Prostate gland (tissue), 2 donors: Measurements from ENCODE around the gene CKAP5. TPM values are rescaled to one million over a fixed set of nuclear protein-coding genes. Genes with fewer than 3 reads are reported as not detected.

Experiments used
- DNase-seq: peaks from one replicate; pipeline ENCODE4 v3.0.0-alpha.2; 2019; ENCODE audit warnings: low spot score
- H3K27ac ChIP-seq, 2 donors: fragments of 200-600 bp; sonication (generic); 2 replicates each; pipeline ENCODE4 v1.5.1; 2017 to 2019
- H3K27me3 ChIP-seq: fragments of 200-600 bp; sonication (generic); replicated peaks from 2 replicates; pipeline ENCODE4 v1.5.1; 2019; ENCODE audit not compliant: insufficient read depth
- H3K36me3 ChIP-seq, 2 donors: fragments of 200-600 bp; sonication (generic); 1 replicate in 1 of 2; 2 replicates in 1 of 2; pipeline versions ENCODE4 v1.5.1 to v1.8.1; 2017 to 2019
- H3K4me1 ChIP-seq: fragments of 200-600 bp; sonication (generic); replicated peaks from 2 replicates; pipeline ENCODE4 v1.5.1; 2019
- H3K4me3 ChIP-seq, 2 donors: fragments of 200-600 bp; sonication (generic); 2 replicates each; pipeline ENCODE4 v1.5.1; 2017 to 2019
- H3K9me3 ChIP-seq: fragments of 200-600 bp; sonication (generic); 2 replicates; pipeline ENCODE4 v1.5.1; 2017
- POLR2A ChIP-seq: fragments of 450-650 bp; IDR thresholded peaks from one replicate; pipeline ENCODE4 v1.6.1; 2016; ENCODE audit warnings: antibody characterized with exemption, mild to moderate bottlenecking
- POLR2AphosphoS5 ChIP-seq: sonication (generic); formaldehyde crosslinking; IDR thresholded peaks from one replicate; pipeline ENCODE4 v1.6.1; 2017; ENCODE audit warnings: antibody characterized with exemption
- WGBS: methylation state at CpG from one replicate; pipeline ENCODE4 v1.1.5; 2018; 5-methylcytosine and 5-hydroxymethylcytosine counted together
- intact Hi-C: fragments of 100-400 bp; cut with DNase I; formaldehyde crosslinking; loops from one replicate; pipeline ENCODE4 v1.14.2; 2022
- microRNA-seq: library from miRNA; unstranded; fragments of <30 nt; microRNA quantifications from one replicate; pipeline ENCODE4, GENCODE V29; 2016
- small RNA-seq, 2 donors: library from RNA; depleted of rRNA; stranded (forward); fragments of <200 nt; gene quantifications; one replicate each; pipeline ENCODE3, GENCODE V24; 2016
- total RNA-seq, 2 donors: library from RNA; depleted of rRNA; stranded (reverse); fragments of >200 nt; gene quantifications; one replicate each; pipeline ENCODE4 v1.1.0, GENCODE V29; 2016
- TF ChIP-seq, protein P1 (sequence below), 4 experiments: fragments of 200-600 bp in 2 of 4; fragments of 450-650 bp in 2 of 4; sonication (generic) in 2 of 4; IDR thresholded peaks; 1 replicate in 3 of 4; 2 replicates in 1 of 4; pipeline ENCODE4 v1.5.1; 2016 to 2019; ENCODE audit warnings: antibody characterized with exemption in 4 of 4, mild to moderate bottlenecking in 2 of 4, moderate library complexity in 2 of 4

Gene CKAP5
- total RNA-seq, 2 donors from 2014 or later: 31.6 to 58.8 TPM

DNA sequence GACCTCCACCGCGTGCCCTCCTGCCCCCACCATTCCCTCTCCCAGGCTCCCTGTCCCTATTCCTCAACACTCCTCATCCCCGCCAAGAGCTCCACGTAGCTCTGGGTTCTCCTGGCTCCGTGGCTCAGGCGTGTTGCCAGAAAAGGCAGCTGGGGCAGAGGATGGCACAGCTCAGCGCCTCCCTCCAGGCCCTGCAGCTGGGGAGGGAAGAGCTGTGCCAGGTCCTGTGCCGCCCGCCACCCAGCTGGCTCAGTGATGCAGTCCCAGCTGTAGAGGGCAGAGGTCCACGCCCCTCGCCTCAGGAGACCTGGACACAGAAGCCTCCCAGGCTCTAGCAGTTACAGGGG lies 149.9 kb downstream of the CKAP5 start:
- H3K4me3 ChIP-seq: no peak overlapping the region
- TF ChIP-seq POLR2A (no peak), POLR2AphosphoS5 (no peak)
- H3K4me1 ChIP-seq: no peaks in the 10 kb centered on the region
- H3K9me3 ChIP-seq: no peaks in the 10 kb centered on the region
- 55% methylated on average over 8 of the region's 11 CpGs for WGBS
- DNase-seq: no peak
- intact Hi-C loops: loop anchor here (5.0 kb wide), 1 partner anchor 49 kb away; no protein-coding TSS in a partner anchor
- H3K36me3 ChIP-seq: peaks cover 14 to 19% of the 10 kb centered on the region in 2 donors
- peak overlapping the region in 1 of 2 donors; percentile 29 for H3K27ac ChIP-seq
- H3K27me3 ChIP-seq: no peaks in the 10 kb centered on the region

DNA sequence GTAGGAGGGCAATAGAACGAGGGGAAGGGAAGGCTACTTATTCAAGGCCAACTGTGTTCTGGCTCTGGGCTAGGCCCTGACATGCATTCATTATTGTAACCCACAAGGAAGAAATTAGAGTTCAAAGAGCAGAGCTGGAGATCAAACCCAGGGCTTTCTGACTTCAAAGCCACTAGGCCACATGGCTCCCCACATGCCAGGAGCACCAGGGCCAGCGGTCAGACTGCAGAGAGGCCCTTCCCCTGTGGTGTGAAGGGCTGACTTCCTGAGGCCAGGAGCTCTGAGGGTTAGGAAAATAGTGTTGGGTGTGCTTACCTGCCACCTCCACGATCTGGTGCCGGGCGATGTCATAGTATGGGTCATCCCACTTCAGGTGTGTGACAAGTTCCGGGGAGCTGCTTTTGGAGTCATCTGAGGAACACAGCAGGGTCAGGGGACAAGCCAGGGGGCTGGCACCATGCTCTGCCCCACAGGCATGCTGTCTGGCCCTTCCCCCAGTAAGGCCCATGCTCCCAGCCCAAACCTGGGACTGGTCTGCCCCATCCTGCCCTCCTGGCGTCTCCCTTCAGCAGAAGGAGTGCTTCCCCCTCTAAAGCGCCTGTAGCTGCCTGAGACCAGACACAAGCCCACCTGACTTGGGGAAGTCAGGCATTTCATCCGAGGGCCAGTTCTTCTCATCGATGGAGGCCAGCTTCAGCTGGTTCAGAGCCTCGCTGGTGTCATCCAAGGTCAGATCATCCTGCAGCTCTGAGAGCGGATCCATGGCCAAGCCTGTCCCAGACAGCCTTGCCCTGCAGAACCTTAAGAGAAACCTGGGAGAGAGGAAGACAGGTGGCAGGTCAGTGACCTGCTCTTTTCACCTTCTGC lies 150.5 kb downstream of the CKAP5 start:
- no peak for DNase-seq
- TF ChIP-seq POLR2AphosphoS5 (no peak), POLR2A (no peak)
- TF ChIP-seq, protein P1, sequence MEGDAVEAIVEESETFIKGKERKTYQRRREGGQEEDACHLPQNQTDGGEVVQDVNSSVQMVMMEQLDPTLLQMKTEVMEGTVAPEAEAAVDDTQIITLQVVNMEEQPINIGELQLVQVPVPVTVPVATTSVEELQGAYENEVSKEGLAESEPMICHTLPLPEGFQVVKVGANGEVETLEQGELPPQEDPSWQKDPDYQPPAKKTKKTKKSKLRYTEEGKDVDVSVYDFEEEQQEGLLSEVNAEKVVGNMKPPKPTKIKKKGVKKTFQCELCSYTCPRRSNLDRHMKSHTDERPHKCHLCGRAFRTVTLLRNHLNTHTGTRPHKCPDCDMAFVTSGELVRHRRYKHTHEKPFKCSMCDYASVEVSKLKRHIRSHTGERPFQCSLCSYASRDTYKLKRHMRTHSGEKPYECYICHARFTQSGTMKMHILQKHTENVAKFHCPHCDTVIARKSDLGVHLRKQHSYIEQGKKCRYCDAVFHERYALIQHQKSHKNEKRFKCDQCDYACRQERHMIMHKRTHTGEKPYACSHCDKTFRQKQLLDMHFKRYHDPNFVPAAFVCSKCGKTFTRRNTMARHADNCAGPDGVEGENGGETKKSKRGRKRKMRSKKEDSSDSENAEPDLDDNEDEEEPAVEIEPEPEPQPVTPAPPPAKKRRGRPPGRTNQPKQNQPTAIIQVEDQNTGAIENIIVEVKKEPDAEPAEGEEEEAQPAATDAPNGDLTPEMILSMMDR (IDR thresholded peaks at IDR 0.05): no peak
- intact Hi-C loops: loop anchor here (5.0 kb wide), 1 partner anchor 48 kb away; no protein-coding TSS in a partner anchor
- Histone ChIP-seq H3K27ac (peak overlapping the region in 1 of 2 donors; percentile 29), H3K27me3 (no peaks in the 10 kb centered on the region), H3K4me1 (no peaks in the 10 kb centered on the region), H3K36me3 (peaks cover 14 to 19% of the 10 kb centered on the region in 2 donors), H3K9me3 (no peaks in the 10 kb centered on the region), H3K4me3 (no peak overlapping the region)
- 80% methylated on average over 7 of the region's 12 CpGs for WGBS

DNA sequence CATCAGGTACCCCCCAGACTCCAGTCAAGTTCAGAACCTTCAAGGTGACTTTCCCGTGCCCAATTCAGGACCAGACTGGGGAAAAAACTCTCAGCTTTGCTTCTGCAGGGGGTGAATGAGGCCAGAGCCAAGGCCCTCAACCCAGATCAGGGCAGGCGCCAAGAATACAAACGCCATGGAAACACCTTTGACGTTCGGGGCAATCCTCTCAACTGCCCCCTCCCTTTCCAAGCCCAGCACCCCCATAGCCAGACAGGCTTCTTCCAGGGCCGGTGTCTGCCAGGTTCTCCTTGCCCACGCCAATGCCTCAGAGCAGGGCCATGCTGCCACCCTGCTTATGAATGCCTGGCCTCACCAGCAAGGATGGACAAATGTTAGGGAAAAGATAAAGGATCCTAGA lies 151.5 kb downstream of the CKAP5 start:
- WGBS: 82% methylated on average over 7 of the region's 7 CpGs
- peaks cover 14 to 19% of the 10 kb centered on the region in 2 donors for H3K36me3 ChIP-seq
- no peaks in the 10 kb centered on the region for H3K4me1 ChIP-seq

DNA sequence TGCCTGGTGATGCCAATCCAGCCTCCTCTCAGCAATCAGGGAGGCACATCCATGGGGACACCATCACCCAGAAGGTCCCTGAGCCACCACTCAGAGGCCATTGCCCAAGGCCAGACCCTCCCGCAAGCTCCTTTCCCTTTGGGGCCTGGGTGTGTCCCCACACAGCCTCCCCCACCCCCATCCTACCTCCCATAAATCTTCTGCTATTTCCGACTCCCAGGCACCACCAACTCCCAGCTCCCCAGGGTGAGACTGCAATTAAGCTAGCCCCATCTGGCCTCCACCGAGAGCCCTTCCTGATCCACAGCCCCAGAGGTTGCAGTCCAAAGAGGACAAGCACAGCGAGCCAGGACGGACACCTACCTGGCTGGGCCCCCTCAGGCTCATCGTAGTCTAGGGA lies 152.0 kb downstream of the CKAP5 start:
- no peaks in the 10 kb centered on the region for H3K9me3 ChIP-seq
- no peak overlapping the region for H3K4me3 ChIP-seq
- H3K4me1 ChIP-seq: no peaks in the 10 kb centered on the region
- H3K27ac ChIP-seq: no peak overlapping the region
- DNase-seq: no peak
- WGBS: 78% methylated on average over 6 of the region's 6 CpGs
- H3K36me3 ChIP-seq: peaks cover 14 to 19% of the 10 kb centered on the region in 2 donors
- intact Hi-C loops: no loop called here
- TF ChIP-seq, protein P1 (IDR thresholded peaks at IDR 0.05): no peak
- TF ChIP-seq POLR2AphosphoS5 (no peak), POLR2A (no peak)
- H3K27me3 ChIP-seq: no peaks in the 10 kb centered on the region

More for the DNA sequence above, 151.5 kb downstream of the CKAP5 start:
- no peaks in the 10 kb centered on the region for H3K27me3 ChIP-seq
- no peak for DNase-seq
- TF ChIP-seq POLR2A (no peak), POLR2AphosphoS5 (no peak)
- TF ChIP-seq, protein P1 (IDR thresholded peaks at IDR 0.05): no peak
- intact Hi-C loops: loop anchor here (5.0 kb wide), 1 partner anchor 47 kb away; no protein-coding TSS in a partner anchor
- H3K27ac ChIP-seq: no peak overlapping the region
- H3K9me3 ChIP-seq: no peaks in the 10 kb centered on the region
- no peak overlapping the region for H3K4me3 ChIP-seq

DNA sequence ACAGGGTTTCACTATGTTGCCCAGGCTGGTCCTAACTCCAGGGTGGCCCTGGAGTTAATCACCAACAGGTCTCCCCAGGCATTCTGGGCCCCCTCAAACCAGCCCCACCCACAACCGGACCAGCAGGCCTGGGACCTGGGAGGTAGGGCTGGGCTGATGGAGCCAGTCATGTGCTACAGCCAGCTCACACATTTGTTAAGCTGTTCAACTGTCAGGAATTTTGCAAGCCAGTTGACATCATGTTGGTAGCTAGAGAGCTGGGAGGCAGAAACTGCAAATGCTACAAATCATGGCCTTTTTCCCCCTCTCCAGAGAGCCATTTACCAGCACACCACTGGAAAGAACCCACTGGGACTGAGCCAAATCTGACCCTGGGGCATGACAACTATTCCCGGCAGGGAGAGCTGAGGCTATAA lies 152.5 kb downstream of the CKAP5 start:
- no peak overlapping the region for H3K27ac ChIP-seq
- H3K27me3 ChIP-seq: no peaks in the 10 kb centered on the region
- H3K4me1 ChIP-seq: no peaks in the 10 kb centered on the region
- no peak overlapping the region for H3K4me3 ChIP-seq
- DNase-seq: no peak
- peaks cover 14 to 19% of the 10 kb centered on the region in 2 donors for H3K36me3 ChIP-seq
- H3K9me3 ChIP-seq: no peaks in the 10 kb centered on the region
- intact Hi-C loops: no loop called here
- 52% methylated on average over 2 of the region's 2 CpGs for WGBS
- TF ChIP-seq POLR2A: no peak
- no peak for TF ChIP-seq POLR2AphosphoS5

Small RNA genes within 50 kb of the gene (microRNA-seq; reads per million reads assigned to microRNA genes)
- gene MIR5582: not detected

Small RNA genes within 50 kb of the gene (small RNA-seq; reads per million reads assigned to genes)
- 0 reads per million in 2 donors for gene MIR5582
- 0 reads per million in 2 donors for gene RF00573
- gene SNORD67: 26.6 to 39.6 reads per million in 2 donors

Other genes starting within 250 kb of the CKAP5 start
- 1 to 10 TPM; 3.1 to 4.1 TPM for gene HARBI1, start 229.1 kb downstream of the CKAP5 start, total RNA-seq
- 100 to 1,000 TPM in 1 of 2 donors, 10 to 100 TPM in 1; 54.3 to 172 TPM for gene ATG13, start 228.7 kb downstream of the CKAP5 start, total RNA-seq
- gene ARHGAP1, start 145.7 kb downstream of the CKAP5 start, total RNA-seq: 10 to 100 TPM; 73.2 to 94.5 TPM
- 10 to 100 TPM in 1 of 2 donors, 1 to 10 TPM in 1; 9.9 to 17.8 TPM for gene ZNF408, start 145.2 kb downstream of the CKAP5 start, total RNA-seq
- 1 to 10 TPM in 1 of 2 donors, not detected in 1; 1.8 TPM for gene F2, start 127.1 kb downstream of the CKAP5 start, total RNA-seq
- gene LRP4, start 72.3 kb upstream of the CKAP5 start, total RNA-seq: 10 to 100 TPM in 1 of 2 donors, 1 to 10 TPM in 1; 8.6 to 10.8 TPM
- 10 to 100 TPM; 28.5 to 47.0 TPM for gene CSTPP1, start 90.5 kb upstream of the CKAP5 start, total RNA-seq